Measurements from ENCODE around the gene RIMBP2.

GRCh38 chr12:130523863-130524614, 192.1 kb downstream of the RIMBP2 start:
- TF ChIP-seq CTCF (IDR thresholded peaks at IDR 0.05; ENCODE audit: low read depth, low read length) (no peak), EZH2phosphoT487 (IDR thresholded peaks at IDR 0.05; ENCODE audit: low read depth) (no peak)

Measured in OCI-LY3 (cell line).